Midbrain (tissue), 1 donor: ENCODE measurements around the gene DDX10.

ENCODE experiments used
- DNase-seq: peaks from one replicate; lab custom pipeline; 2025; lab: John Stamatoyannopoulos, UW

Gene DDX10

DNA sequence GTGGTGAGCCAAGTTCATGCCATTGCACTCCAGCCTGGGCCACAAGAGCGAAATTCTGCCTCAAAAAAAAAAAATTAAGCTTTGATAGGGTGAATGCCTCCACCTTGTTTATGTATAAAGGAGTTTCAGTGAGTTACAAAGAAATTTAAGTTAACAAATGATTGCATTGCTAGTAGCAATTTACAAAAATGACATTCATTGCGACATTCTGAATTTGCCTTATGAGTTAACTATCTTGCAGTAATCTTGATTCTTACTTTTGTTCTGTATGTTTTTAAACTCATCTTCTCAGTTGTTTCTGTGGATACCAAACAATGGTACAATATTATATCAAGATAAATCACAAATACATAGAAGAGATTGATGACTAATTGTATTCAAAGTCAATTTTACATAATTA, 207.0 kb downstream of the DDX10 start:
- no peak for DNase-seq

DNA sequence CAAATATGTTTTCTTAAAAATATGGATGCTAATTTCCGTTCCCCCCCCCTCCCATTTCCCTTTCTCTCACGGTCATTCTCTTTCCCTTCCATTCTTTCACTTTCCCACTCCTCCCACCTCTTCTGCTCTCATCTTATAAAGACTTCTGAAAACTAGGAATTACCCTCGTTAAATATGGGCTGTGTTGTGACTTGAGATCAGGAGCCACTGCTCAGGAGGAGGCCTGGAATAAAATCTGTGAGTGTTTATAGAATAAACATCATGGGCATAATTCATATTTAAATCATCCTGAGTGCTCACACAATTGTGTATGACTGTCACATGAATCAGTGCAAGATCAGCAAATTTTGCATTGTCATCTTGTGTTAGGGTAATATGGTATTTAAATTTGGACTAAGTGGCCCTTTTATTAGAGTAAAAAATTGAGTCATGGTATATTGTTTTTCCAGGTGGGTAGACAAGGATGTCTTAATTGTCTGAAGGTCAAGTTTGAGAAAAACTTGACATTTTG, 208.0 kb downstream of the DDX10 start:
- no peak for DNase-seq

DNA sequence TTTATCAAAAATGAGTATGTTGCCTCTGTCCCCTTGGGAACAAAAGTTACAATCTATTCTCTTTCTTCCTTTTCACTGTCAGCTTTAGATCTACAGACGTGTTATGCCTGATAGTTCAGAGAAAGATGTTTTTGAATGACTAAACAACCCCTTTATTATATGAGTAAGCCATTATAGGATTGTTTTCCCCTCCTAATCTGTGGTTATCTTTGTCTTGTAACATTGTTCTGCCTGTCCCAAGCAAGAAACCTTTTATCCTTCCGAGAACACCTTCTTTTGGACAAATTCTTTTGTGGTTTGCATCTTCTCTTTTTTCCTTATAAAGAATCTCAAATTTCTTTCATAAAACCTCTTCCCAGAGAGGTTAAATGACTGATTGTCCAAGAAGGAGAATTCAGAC, 208.4 kb downstream of the DDX10 start:
- DNase-seq, result no peak

DNA sequence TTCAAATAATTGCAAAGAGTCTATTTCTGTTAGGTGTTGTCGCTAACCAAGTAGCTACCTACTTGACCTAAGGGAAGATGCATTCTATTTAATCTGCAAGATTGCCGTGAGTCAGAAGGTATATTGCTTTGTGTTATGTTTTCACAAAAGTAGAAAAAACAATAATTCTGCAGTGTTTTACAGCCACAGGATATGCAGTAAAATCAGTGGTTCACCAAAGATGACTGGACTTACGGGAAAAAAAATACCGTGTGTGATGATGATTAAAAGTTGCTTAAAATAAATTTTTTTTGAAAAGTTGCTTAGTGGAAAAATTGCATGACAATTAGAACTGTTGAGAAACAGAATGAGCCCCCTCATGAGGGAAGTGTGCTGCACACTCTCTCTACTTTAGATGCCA, 209.1 kb downstream of the DDX10 start:
- DNase-seq, result no peak

DNA sequence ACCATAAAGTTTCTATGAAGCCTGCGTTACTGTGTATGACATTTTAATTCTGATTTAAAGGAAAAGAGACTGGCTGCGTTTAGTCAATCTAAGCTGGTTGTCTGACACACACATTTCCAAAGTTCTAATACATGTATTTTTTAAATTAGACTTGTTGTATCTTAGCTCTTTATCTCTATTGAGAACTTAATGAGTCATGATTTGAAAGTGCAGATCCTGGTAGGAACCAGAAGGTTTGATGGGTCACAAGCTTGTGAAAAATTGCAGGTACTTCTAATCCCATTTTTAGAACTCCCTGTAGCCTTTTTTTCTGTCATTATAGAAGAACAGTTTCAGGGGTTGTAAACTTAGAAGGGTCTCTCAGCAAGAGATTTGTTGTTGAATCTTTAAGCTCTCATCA, 210.3 kb downstream of the DDX10 start:
- DNase-seq, result no peak

DNA sequence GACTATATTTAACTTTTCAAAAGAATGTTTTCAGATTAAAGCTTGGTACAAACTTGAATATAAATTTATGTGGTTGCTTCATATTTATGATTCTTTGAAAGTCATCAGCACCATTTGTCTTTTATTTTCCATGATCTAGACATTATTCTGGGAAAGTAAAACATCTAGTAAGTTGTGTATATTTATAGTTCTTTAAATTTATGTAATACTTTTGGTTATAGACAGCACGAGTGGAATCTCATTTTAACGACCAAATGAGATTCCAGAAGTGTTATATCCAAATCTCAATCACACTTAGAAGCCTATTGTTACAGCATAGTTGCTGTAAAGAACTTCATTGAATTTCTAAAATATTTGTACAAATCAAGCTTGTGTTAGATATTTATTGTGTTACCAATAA, 212.3 kb downstream of the DDX10 start:
- DNase-seq, result no peak

DNA sequence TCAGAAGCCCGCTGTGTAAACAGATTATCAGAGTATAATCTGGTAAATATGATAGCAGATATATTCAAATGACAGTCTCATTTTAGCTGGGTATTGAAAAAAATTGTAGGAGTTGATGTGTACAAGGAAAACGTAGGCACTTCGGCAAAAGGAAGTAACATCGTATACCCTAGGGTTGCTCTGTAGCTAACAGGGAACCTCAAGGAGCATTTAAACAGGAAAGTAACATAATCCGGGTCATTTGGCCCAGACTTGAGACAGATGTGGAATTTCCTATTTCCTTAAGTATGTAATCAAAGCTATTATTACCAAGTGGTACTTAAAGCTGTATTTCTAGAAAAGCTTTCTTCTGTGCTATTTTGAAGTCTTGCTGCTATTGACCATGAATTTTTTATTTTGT, 215.6 kb downstream of the DDX10 start:
- DNase-seq, result no peak

DNA sequence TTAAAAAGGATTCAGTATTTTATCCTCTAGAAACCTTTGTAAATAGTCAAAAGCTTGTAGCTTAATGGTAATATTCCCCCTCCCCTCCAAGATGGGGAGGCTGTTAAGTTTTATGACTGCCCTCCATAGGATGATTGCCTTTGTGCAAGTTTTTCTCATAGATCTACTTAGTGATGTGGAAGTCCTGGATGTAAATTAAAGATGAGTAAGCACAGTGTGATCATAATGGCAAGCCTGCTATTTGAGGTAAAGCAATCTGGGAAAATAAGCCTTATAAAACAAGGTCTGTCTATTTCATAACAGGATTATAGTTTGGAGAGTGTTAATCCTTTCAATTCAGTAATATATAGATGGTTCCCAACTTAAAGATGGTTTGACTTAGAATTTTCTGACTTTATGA, 216.3 kb downstream of the DDX10 start:
- no peak for DNase-seq

DNA sequence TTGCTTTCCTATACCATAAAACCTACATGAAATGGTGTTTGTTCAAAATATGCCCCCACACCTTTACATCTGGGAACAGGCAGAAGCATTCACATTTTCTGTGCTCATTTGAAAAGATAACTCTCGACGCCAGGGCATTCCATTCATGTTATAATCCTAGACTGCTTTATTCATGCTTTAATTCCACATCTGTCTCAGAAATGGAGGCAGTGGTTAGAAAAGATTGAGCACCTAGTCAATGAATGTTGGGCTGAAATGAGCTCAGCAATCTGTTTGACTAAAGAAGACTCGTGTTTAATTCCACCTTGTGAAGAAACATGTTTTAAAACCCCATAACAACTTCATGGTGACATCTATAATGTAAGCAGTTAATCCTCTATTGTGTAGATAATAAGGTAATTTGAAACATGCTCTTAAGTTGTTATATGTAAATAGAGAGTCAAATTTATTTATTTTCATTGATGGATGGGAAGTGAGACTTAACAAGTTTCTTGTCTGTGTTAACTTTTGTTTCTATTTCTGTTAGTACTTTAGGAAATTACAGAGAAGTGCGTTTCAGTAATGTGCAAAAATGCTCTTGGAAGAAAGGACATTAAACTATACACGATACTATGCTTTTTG, 217.5 kb downstream of the DDX10 start:
- DNase-seq, result no peak

DNA sequence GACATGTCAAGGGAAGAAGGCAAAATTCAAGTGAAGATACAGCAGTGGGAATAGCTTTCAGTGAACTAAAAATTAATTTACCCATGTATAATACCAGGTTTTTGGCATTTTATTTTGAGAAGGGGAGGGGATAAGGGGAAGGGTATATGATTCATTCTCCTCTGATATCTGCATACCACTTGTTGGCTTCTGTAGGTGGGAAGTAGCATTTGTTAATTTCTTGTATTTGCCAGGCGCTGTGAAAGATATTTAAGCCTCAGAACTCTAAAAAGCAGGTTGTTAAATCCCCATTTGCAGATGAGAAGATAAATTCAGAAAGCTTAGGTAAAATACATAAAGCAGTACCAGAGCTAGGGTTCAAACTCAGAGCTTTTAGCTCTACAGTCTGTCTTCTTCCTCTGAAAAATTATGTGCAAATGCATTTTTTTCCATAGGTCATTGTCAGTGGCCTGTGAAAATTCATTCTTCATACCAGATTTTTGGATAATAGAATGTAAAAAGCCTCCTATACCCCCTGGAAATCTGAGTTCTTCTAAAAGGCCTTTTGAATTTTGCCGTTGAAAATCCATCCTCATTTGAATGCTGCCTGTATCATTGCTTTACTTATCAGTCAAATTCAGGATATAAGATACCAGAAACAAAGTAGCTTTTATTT, 221.3 kb downstream of the DDX10 start:
- DNase-seq, result no peak

DNA sequence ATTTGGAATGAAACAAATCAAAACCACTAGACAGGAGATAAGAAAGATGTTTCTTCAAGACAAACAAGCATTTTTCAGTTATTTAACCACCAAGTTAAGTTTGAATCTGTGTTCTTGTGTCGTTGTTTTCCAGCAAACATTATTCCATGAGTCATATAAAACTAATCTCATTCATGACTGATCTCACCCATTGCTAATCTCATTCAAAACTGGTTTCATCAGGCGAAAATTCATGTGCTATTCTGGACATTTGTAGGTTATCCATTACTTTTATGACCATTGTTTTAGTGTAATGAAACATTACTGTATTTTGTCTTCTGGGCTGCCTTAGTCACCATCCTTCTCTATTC, 221.8 kb downstream of the DDX10 start:
- no peak for DNase-seq

DNA sequence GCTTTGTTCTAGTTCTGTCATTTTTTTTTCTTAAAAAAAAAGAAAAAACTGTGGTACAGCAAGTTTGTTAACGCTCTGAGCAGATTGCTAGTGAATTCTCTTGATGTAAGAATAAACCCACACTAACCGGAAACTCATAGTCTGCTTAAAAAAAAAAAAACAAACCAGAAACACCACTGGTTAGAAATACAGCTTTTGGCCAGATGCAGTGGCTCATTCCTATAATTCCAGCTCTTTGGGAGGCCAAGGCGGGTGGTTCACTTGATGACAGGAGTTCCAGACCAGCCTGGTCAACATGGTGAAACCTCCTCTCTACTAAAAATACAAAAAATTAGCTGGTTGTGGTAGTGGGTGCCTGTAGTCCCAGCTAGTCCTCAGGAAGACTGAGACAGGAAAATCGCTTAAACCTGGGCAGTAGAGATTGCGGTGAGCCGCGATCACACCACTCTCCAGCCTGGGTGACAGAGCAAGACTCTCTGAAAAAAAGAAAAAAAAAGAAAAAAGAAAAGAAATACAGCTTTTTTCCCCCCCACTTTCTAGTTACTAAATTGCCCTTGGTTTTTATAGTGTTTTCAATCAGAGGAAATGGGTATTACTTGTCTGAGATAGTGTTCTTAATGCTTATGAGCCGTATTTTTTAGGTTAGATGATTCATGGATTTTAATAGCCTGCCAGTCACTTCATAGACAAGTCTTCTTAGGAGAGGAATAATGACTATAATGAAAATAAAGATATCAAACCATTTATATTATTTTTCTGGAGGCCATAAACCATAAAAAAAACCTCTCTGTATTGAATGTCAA, 222.8 kb downstream of the DDX10 start:
- DNase-seq, result no peak

DNA sequence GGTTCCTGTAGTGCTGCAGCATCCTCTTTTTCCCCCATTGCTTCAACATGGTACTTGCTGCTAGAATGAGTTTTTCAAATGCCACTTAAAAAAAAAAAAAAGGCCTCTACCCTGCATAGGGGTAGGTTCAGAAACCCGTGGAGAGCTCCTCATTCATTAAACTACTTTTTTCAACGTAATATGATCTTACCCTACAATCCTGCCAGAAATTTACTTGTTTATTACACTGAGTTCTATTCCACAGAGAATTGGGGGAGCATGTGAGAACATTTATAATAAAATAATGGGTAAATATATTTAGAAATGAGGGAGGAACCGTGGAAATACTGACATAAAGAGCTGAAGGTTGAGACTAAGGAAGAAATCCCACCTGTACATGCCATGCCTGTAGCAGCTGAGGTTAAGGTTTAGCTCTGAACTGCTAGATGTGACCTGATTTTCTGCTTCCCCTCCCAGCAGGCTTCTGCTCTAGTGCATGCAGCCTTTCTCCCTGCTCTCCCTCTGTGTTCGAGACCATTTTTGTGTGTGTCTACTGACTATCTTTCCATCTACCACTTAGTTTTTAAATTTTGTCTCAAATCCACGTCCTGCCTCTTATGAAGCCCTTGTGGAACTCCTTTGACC, 225.7 kb downstream of the DDX10 start:
- no peak for DNase-seq

DNA sequence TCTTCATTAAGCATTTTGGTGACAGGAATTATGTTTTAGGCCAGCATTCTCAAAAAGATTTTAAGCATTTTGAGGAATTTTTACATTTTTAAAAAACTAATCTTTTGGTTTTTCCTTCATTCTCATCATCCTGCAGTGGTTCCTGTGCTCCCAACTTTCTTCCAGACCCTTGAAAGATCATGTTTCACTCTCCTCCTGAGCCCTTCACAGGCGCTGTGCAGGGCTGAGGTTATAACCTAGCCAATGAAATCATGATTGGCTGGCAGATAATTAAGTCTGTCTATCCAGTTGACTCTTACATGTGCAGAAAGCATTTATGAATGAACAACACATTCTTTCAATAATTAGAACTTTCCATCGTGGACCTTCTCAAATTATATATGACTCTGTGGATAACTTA, 226.3 kb downstream of the DDX10 start:
- DNase-seq, result no peak

DNA sequence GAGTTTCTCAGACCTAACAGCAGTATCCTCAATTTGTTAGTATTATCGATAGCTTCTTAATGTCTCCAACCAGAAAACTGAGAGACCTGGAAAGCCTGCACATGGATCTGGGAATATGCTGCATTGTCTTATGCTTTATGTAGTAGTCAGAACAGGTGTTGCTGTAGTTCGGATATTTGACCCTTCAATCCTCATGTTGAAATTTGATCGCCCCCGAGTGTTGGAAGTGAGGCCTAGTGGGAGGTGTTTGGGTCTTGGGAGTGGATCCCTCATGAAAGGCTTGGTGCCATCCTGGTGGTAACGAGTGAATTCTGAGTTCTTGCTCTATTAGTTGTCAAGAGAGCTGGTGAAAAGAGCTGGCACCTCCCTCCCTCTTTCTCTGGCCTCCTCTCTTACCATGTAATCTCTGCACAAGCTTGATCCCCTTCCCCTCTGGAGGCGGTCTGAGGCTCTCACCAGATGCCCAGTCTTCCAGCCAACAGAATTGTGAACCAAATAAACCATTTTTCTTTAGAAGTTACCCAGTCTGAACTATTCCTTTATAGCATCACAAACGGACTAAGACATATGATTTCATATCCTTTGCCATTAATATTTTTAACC, 227.1 kb downstream of the DDX10 start:
- no peak for DNase-seq

DNA sequence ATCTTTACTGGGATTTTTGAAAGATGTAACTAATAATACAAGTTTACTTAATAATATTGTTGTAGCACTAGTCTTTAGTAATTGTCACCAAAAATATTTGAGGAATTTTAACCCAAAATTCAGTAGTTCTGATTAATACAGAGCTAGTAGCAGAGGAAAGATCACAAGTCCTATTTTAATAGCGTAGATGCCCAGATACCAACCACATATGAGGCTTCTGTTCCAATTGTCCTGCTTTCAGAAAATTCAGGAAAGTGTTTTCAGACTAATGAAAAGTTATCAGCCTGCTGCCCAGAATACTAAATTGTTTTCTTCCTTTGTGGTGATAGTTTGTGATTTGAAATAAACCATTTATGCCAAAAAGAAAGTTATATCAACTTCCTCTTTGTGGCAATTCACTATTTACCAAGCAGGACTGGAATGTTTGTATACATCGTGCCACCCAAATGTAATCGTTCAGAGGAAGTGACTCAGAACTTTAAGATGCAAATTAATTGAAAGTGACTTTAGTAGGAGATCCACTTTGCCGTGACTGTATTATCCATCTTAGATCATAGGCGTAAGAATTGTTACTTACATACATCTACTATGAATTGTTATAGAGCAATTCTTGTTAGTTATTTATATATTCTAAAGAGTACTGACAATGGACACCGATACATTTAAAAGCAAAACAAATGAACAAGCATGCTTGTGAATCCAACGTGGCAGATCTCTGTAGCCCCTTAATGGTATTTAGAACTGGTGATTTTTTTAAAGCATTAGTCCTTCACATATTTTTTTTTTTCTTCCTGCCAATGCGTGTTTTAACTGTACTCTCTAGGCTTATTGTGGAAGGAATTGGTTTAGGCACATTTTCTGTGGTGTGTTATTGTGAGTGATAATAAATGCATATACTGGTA, 231.0 kb downstream of the DDX10 start:
- DNase-seq, result no peak

DNA sequence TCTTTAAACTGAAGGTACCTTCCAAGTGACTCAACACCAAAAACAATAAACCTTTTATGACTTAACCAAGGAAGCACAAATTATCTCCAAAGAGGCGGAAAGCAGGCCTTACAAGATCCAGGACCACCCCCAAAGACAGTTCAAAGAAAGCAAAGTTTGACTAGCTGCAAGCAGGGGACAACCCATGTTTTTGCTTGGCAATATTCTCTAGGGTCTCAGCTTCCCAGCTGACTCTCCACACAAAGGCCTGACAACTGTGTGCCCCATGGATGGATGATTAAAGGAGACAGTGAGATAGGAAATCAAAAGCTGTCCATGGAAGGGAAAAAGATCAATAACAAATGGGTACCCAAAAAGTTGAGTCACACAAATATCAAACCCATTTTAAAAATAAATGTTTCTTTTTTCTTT, 232.2 kb downstream of the DDX10 start:
- DNase-seq, result no peak

DNA sequence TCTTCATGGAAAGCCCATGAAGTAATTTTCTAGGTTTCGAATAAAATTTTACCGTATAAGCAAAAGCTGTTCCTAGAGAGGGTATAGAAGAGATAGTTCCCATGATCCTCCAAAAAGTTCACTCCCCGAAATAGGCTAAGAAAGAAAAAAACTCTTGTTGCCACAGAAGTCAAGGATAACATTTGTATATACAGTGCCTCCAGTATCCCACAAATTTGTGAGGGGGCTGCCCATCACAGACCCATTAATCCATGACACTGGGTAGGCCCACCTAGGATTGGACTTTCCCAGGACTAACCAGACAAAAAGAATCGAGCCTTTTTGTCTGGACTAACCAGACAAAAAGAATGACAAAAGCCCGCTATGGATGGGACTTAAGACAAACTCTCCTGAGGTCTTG, 233.0 kb downstream of the DDX10 start:
- no peak for DNase-seq

DNA sequence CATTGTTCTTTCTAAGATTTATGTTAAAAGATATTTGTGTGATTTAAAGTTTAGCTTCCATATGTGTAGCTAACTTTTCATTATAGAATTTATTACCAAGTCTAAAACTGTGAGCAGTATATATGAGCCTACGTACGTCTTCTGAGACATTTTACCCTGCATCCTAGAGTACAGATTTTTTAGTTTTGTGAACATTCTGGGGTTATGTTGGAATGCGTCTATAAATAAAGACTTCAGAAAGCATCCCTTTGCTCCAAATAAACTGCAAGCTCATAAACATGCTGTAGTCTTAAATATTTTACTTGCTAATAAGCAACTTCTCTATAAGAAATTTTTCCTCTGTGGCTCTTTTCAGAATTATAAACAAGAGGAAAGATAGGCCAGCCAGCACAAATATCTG, 236.5 kb downstream of the DDX10 start:
- DNase-seq, result no peak

DNA sequence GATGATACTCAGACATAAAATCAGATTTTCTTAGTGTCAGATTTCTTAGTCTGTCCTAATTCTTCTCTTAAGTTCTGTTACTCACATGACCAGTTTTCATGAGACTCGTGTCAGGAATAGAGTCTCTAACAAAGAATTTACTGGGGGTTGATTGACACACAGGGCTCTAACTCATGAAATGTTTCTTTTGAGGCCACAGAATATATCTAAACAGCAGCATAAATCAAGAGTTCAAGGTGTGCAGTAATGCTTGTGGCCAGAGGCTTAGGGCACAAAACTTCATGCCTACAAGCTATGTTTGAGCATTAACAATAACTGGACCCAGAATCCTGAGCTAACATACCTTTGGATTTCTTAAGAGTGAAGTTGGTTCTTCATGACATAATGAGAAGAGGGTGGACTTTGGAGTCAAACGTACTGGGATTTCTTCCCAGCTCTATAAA, 237.2 kb downstream of the DDX10 start:
- no peak for DNase-seq

DNA sequence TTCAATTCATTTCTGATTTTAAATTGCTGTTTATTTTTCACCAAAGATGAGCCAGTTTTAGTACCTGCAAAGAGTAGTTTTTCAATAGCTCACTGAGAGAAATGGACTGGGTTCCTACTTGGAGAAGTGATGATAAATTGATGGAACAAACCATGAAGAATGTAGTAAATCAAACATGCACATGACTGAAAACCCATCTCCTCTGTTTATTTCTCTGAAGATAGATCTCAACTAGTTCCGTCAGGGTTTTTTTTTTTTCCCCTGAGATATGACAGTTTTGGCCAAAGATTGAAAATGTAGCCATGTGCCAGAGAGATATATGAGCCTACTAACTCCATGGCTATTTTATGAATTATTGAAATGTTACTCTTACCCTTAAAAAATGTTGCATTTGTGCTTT, 239.6 kb downstream of the DDX10 start:
- no peak for DNase-seq
